K562 (cell line): ENCODE measurements around the gene BSN. TPM values are rescaled to one million over a fixed set of nuclear protein-coding genes. Genes with fewer than 3 reads are reported as not detected.

Source experiments
- ATAC-seq: fragments of 200-7000 bp; cut with Tn5 transposase; 3 replicates; pipeline ENCODE4 v1.9.1; 2020; ENCODE audit warnings: moderate library complexity
- BruUV-seq: library from RNA; stranded (reverse); fragments of 400-500 nt; replicated peaks from 2 replicates; lab custom pipeline; 2021; lab: Mats Ljungman, UMichigan
- CTCF ChIA-PET: fragments of 300-600 bp; formaldehyde crosslinking; extraction: SDS; loops from one replicate; lab custom pipeline; 2021; ENCODE audit warnings: low intra/inter-chr PET ratio; lab: Yijun Ruan, JAX
- POLR2A ChIA-PET: fragments of 300-600, 350-650 bp; sonication (Branson Sonifier 250); formaldehyde crosslinking; extraction: SDS; loops from one replicate; lab custom pipeline; 2021; ENCODE audit warnings: antibody characterized with exemption, inconsistent platforms; lab: Yijun Ruan, JAX
- DNase-seq, 4 experiments: peaks; one replicate each; pipeline versions ENCODE4 v3.0.0 to v3.0.0-alpha.2; 2011 to 2018; ENCODE audit warnings: low spot score in 3 of 4, mixed read lengths in 3 of 4; ENCODE audit errors: extremely low read depth in 1 of 4
- FAIRE-seq: peaks from 2 replicates; lab custom pipeline; 2011; peaks lifted over from hg19 to GRCh38; lab: Jason Lieb, UNC
- H2AFZ ChIP-seq: 2 replicates; pipeline ENCODE4 v1.6.0; 2011; ENCODE audit warnings: low read depth, low read length, control low read depth, inconsistent platforms
- H3K27ac ChIP-seq: fragments of 200-600 bp; 3 replicates; pipeline ENCODE4 v1.8.0; 2011; ENCODE audit warnings: low read depth, mild to moderate bottlenecking, control low read depth, inconsistent platforms, low read length, moderate library complexity, mixed read lengths; ENCODE audit errors: extremely low read depth
- H3K27me3 ChIP-seq, 2 experiments: fragments of 300-600 bp in 1 of 2; 2 replicates in 1 of 2; 3 replicates in 1 of 2; pipeline versions ENCODE4 v1.6.0 to v1.8.0; 2011; ENCODE audit warnings: inconsistent platforms in 2 of 2, low read length in 2 of 2, mild to moderate bottlenecking in 1 of 2, mixed read lengths in 1 of 2, moderate library complexity in 1 of 2; ENCODE audit not compliant: control insufficient read depth in 2 of 2, insufficient read depth in 2 of 2
- H3K36me3 ChIP-seq: fragments of 300-600 bp; 3 replicates; pipeline ENCODE4 v1.8.0; 2011; ENCODE audit warnings: mild to moderate bottlenecking, low read length, inconsistent platforms; ENCODE audit not compliant: control insufficient read depth, insufficient read depth
- H3K4me1 ChIP-seq, 2 experiments: fragments of 200-600 bp in 1 of 2; replicated peaks in 1 of 2; 2 replicates in 1 of 2; 3 replicates in 1 of 2; pipeline versions ENCODE4 v1.5.1 to v1.8.0; 2011; ENCODE audit warnings: inconsistent platforms in 2 of 2, low read length in 2 of 2, mild to moderate bottlenecking in 1 of 2, mixed read lengths in 1 of 2, moderate library complexity in 1 of 2; ENCODE audit not compliant: control insufficient read depth in 2 of 2, insufficient read depth in 2 of 2
- H3K4me2 ChIP-seq: 2 replicates; pipeline ENCODE4 v1.6.1; 2011; ENCODE audit warnings: low read length, control low read depth, inconsistent platforms, mixed read lengths; ENCODE audit not compliant: insufficient read depth
- H3K4me3 ChIP-seq: fragments of 200-600 bp; sonication (generic), shearing (Covaris generic); 2 replicates; pipeline ENCODE4 v1.5.1; 2016; ENCODE audit warnings: control low read depth, inconsistent platforms
- H3K79me2 ChIP-seq: fragments of 200-600 bp; 3 replicates; pipeline ENCODE4 v1.8.0; 2011; ENCODE audit warnings: low read length, inconsistent platforms; ENCODE audit not compliant: control insufficient read depth, insufficient read depth
- H3K9ac ChIP-seq, 2 experiments: 2 replicates each; pipeline versions ENCODE4 v1.6.0 to v1.6.1; 2011; ENCODE audit warnings: low read depth in 2 of 2, low read length in 2 of 2, control low read depth in 1 of 2, inconsistent platforms in 1 of 2, mild to moderate bottlenecking in 1 of 2, mixed read lengths in 1 of 2; ENCODE audit not compliant: insufficient read depth in 1 of 2
- H3K9me1 ChIP-seq: one replicate; pipeline ENCODE4 v1.6.0; 2011; ENCODE audit warnings: inconsistent platforms, mild to moderate bottlenecking, low read length, moderate library complexity; ENCODE audit not compliant: control insufficient read depth, insufficient read depth
- H3K9me3 ChIP-seq: replicated peaks from 2 replicates; pipeline ENCODE4 v1.5.1; 2011; ENCODE audit warnings: low read depth, low read length, inconsistent platforms; ENCODE audit not compliant: control insufficient read depth, insufficient read depth
- H4K20me1 ChIP-seq: replicated peaks from 2 replicates; pipeline ENCODE4 v1.6.1; 2011; ENCODE audit warnings: low read length, inconsistent platforms, mixed read lengths; ENCODE audit not compliant: control insufficient read depth, insufficient read depth
- BMI1 ChIP-seq: fragments of 150-350 bp; IDR thresholded peaks from 2 replicates; pipeline ENCODE4 v1.6.1; 2014; ENCODE audit warnings: low read length
- FOXJ3 ChIP-seq: sonication (generic); formaldehyde crosslinking; IDR thresholded peaks from 2 replicates; pipeline ENCODE4 v1.4.0; 2020; ENCODE audit warnings: mild to moderate bottlenecking, missing genetic modification reagents
- MAZ ChIP-seq, 2 experiments: fragments of 450-650 bp in 1 of 2; sonication (generic) in 1 of 2; formaldehyde crosslinking; IDR thresholded peaks in 1 of 2; conservative IDR thresholded peaks in 1 of 2; 2 replicates each; pipeline versions ENCODE4 v1.4.0 to v1.5.0; 2020; ENCODE audit warnings: mild to moderate bottlenecking in 1 of 2, missing genetic modification reagents in 1 of 2
- MCM7 ChIP-seq, 2 experiments: fragments of 450-650 bp; IDR thresholded peaks; 2 replicates each; pipeline ENCODE4 v1.6.1; 2016 to 2018
- MYBL2 ChIP-seq, 2 experiments: fragments of 450-650 bp in 1 of 2; sonication (generic) in 1 of 2; formaldehyde crosslinking in 1 of 2; IDR thresholded peaks; 2 replicates each; pipeline versions ENCODE4 v1.6.1 to v1.8.1; 2017 to 2022; ENCODE audit warnings: borderline replicate concordance in 1 of 2, inconsistent platforms in 1 of 2, low read depth in 1 of 2, mild to moderate bottlenecking in 1 of 2, missing genetic modification reagents in 1 of 2, moderate library complexity in 1 of 2
- NR2F6 ChIP-seq: fragments of 450-650 bp; formaldehyde crosslinking; IDR thresholded peaks from 2 replicates; pipeline ENCODE4 v1.4.0; 2020; ENCODE audit warnings: mild to moderate bottlenecking
- PRDM10 ChIP-seq: fragments of 450-650 bp; IDR thresholded peaks from 2 replicates; pipeline ENCODE4 v1.6.1; 2018; ENCODE audit not compliant: partially characterized antibody
- SIN3B ChIP-seq: fragments of 450-650 bp; IDR thresholded peaks from 2 replicates; pipeline ENCODE4 v1.6.1; 2017; ENCODE audit warnings: low read depth, mild to moderate bottlenecking, moderate library complexity
- TAL1 ChIP-seq: fragments of 450-650 bp; IDR thresholded peaks from 2 replicates; pipeline ENCODE4 v1.6.1; 2016; ENCODE audit warnings: mild to moderate bottlenecking
- TFAM ChIP-seq: fragments of 250-450 bp; sonication (Bioruptor Pico); conservative IDR thresholded peaks from 2 replicates; pipeline ENCODE4 v1.5.0; 2021; ENCODE audit warnings: mild to moderate bottlenecking, moderate library complexity
- ZKSCAN1 ChIP-seq: fragments of 150-350 bp; IDR thresholded peaks from 2 replicates; pipeline ENCODE4 v1.6.1; 2016; ENCODE audit warnings: low read depth, low read length
- ZNF134 ChIP-seq: fragments of 250-450 bp; sonication (Bioruptor Pico); conservative IDR thresholded peaks from 2 replicates; pipeline ENCODE4 v1.4.0; 2020
- ZNF584 ChIP-seq: fragments of 200-800 bp; sonication (Bioruptor generic); IDR thresholded peaks from 2 replicates; pipeline ENCODE4 v1.6.1; 2016; ENCODE audit warnings: low read depth, mild to moderate bottlenecking, missing genetic modification characterization, missing compliant biosample characterization
- WGBS: fragments of 100-300 bp; shearing (Covaris generic); methylation state at CpG from one replicate; pipeline ENCODE4 v1.1.6; 2016; ENCODE audit warnings: low coverage, mixed read lengths; ENCODE audit not compliant: insufficient coverage; ENCODE audit errors: missing lambda C conversion rate; 5-methylcytosine and 5-hydroxymethylcytosine counted together
- in situ Hi-C: fragments of 300-500 bp; cut with MboI; formaldehyde crosslinking; loops from 4 replicates; pipeline ENCODE4 v1.15.0; 2018; ENCODE audit warnings: inconsistent platforms, mixed read lengths
- intact Hi-C: fragments of 100-400 bp; cut with micrococcal nuclease; formaldehyde crosslinking; loops from 2 replicates; pipeline ENCODE4 v1.14.2; 2022
- polyA plus RNA-seq, 8 experiments: library from polyadenylated mRNA; depleted of rRNA in 4 of 8; stranded (reverse) in 5 of 8; unstranded in 3 of 8; fragments of >200 nt; fragmentation: Nextera tagmentation in 2 of 8; fragmentation: Illumina TruSeq in 1 of 8; extraction: Ambion mirVana in 2 of 8; extraction: Trizol in 1 of 8; gene quantifications; 2 replicates each; pipeline versions ENCODE4 v1.2.1 to v1.2.3, GENCODE V29; 2011 to 2014; ENCODE audit warnings: inconsistent platforms in 1 of 8, missing spikeins in 1 of 8
- total RNA-seq, 7 experiments: library from RNA; depleted of rRNA in 6 of 7; stranded (reverse); fragments of >200 nt in 6 of 7; fragmentation: Illumina TruSeq in 2 of 7; extraction: Trizol in 2 of 7; gene quantifications; 2 replicates each; pipeline versions ENCODE4 v1.2.1 to v1.2.3, GENCODE V29; 2011 to 2021; ENCODE audit warnings: low replicate concordance in 1 of 7

Gene BSN
- total and polyA plus RNA-seq, 9 of the 15 experiments (the other 6 are each of a cell fraction or from before 2014, with no cell fraction given): 0.03 to 1.5 (median 0.29) TPM

- no peak overlapping the region for H2AFZ ChIP-seq
- TF ChIP-seq FOXJ3 (no peak), NR2F6 (CRISPR knock-in tag) (no peak), MAZ (CRISPR knock-in tag; conservative IDR thresholded peaks at IDR 0.05 in 1 of 2, IDR thresholded peaks at IDR 0.05 in 1 of 2) (no peak), SIN3B (no peak), BMI1 (no peak), ZKSCAN1 (no peak), MYBL2 (IDR thresholded peaks at IDR 0.05; ENCODE audit: low read depth) (no peak), MYBL2 (CRISPR knock-in tag; IDR thresholded peaks at IDR 0.05; ENCODE audit: borderline replicate concordance) (no peak), ZNF134 (CRISPR knock-in tag) (no peak), PRDM10 (no peak), ZNF584 (no peak), MCM7 (IDR thresholded peaks at IDR 0.05) (no peak), TAL1 (no peak), TFAM (no peak)
- no peak overlapping the region for H3K27ac ChIP-seq
- no peaks in the 10 kb centered on the region for H3K36me3 ChIP-seq
- BruUV-seq: no TSS peak
- no peaks in the 10 kb centered on the region for H3K79me2 ChIP-seq
- no peak for FAIRE-seq
- H3K4me2 ChIP-seq: no peak overlapping the region
- ChIA-PET POLR2A (interaction anchor here (1.1 to 1.3 kb wide), 2 partner anchors 29 to 31 kb away, joined by 3 to 4 read pairs; no protein-coding TSS in a partner anchor), CTCF (no interaction called here)
- no peaks in the 10 kb centered on the region for H3K9me1 ChIP-seq
- H3K9ac ChIP-seq: no peak overlapping the region
- intact Hi-C loops (no loop called here), in situ Hi-C loops (loop anchor here (10.0 kb wide), 1 partner anchor 102 kb away; no protein-coding TSS in a partner anchor)
- no peaks in the 10 kb centered on the region; the same call in 1 of the 2 replicates for H4K20me1 ChIP-seq
- no peak for DNase-seq
- 47% methylated on average over 4 of the region's 8 CpGs for WGBS
- no peaks in the 10 kb centered on the region for H3K27me3 ChIP-seq
- no peak overlapping the region for H3K4me3 ChIP-seq
- no peak for ATAC-seq
- no peaks in the 10 kb centered on the region for H3K9me3 ChIP-seq
- peaks cover 2 to 5% of the 10 kb centered on the region in 2 experiments; a peak in 2 of 5 replicates for H3K4me1 ChIP-seq
These were observed 112.3 kb downstream of the BSN start for GRCh38 chr3:49666592-49666991.
